Kidney (tissue), 14 donors: ENCODE data around the gene USP6NL. TPM values are rescaled to one million over a fixed set of nuclear protein-coding genes. Genes with fewer than 3 reads are reported as not detected.

Source experiments
- DNase-seq, 5 donors: peaks; one replicate each; pipeline ENCODE4 v3.0.0-alpha.2; 2013 to 2020
- FAIRE-seq: peaks from 2 replicates; lab custom pipeline; 2012; peaks lifted over from hg19 to GRCh38; lab: Jason Lieb, UNC
- H3K27ac ChIP-seq, 2 donors: one replicate each; pipeline ENCODE4 v1.7.0; 2013; ENCODE audit warnings: low read depth in 2 of 2, low read length in 2 of 2, inconsistent platforms in 1 of 2
- H3K27me3 ChIP-seq: one replicate; pipeline ENCODE4 v1.7.1; 2013; ENCODE audit warnings: low read length, inconsistent platforms; ENCODE audit not compliant: control insufficient read depth, insufficient read depth
- H3K36me3 ChIP-seq, 3 donors: one replicate each; pipeline versions ENCODE4 v1.7.0 to v1.7.1; 2013; ENCODE audit warnings: low read length in 3 of 3, control low read depth in 1 of 3, inconsistent platforms in 1 of 3; ENCODE audit not compliant: insufficient read depth in 3 of 3, control insufficient read depth in 2 of 3
- H3K4me1 ChIP-seq, 3 donors: one replicate each; pipeline versions ENCODE4 v1.7.0 to v1.7.1; 2013; ENCODE audit warnings: low read length in 3 of 3, inconsistent platforms in 1 of 3, low read depth in 1 of 3; ENCODE audit not compliant: control insufficient read depth in 2 of 3, insufficient read depth in 2 of 3
- H3K4me3 ChIP-seq, 3 donors: one replicate each; pipeline versions ENCODE4 v1.7.0 to v1.8.1; 2013; ENCODE audit warnings: low read length in 3 of 3, control low read depth in 1 of 3, inconsistent platforms in 1 of 3
- H3K9ac ChIP-seq, 3 donors: one replicate each; pipeline versions ENCODE4 v1.7.0 to v1.7.1; 2013; ENCODE audit warnings: low read length in 3 of 3, control low read depth in 1 of 3, inconsistent platforms in 1 of 3
- H3K9me3 ChIP-seq, 3 donors: one replicate each; pipeline versions ENCODE4 v1.7.0 to v1.7.1; 2013; ENCODE audit warnings: low read length in 3 of 3, control low read depth in 1 of 3, inconsistent platforms in 1 of 3; ENCODE audit not compliant: control insufficient read depth in 2 of 3, insufficient read depth in 1 of 3
- CTCF ChIP-seq: IDR thresholded peaks from 3 replicates; pipeline ENCODE4 v1.5.1; 2012; ENCODE audit warnings: mild to moderate bottlenecking, moderate library complexity, borderline replicate concordance; ENCODE audit not compliant: insufficient read depth; ENCODE audit errors: extremely low read depth
- intact Hi-C: fragments of 100-400 bp; cut with DNase I; formaldehyde crosslinking; loops from one replicate; pipeline ENCODE4 v1.11.1; 2022
- polyA plus RNA-seq: library from polyadenylated mRNA; stranded (reverse); fragments of 350-450 nt; fragmentation: Illumina TruSeq; extraction: RNeasy Lipid Tissue Mini Kit (QIAGEN cat#74804); gene quantifications from one replicate; pipeline ENCODE4 v1.2.3, GENCODE V29; 2014; ENCODE audit warnings: low read depth, low replicate concordance; ENCODE audit not compliant: insufficient read depth
- total RNA-seq: library from RNA; stranded (reverse); fragmentation: NEBNext Ultra II Directional; extraction: Animal tissue kit (Norgen Biotek cat#: 25700); gene quantifications from one replicate; pipeline ENCODE4 v1.2.1, GENCODE V29; 2021
- donor health status: control.
- donor health status: control.
- donor health status: control.
- donor health status: control.
- donor health status: control.
- donor health status: DM: yes; HTN: yes; CAD: no.
- donor health status: Normal renal cell carcinoma (clear cell type).

USP6NL gene
- total and polyA plus RNA-seq, 2 donors from 2014 or later: 4.5 to 17.7 TPM

DNA sequence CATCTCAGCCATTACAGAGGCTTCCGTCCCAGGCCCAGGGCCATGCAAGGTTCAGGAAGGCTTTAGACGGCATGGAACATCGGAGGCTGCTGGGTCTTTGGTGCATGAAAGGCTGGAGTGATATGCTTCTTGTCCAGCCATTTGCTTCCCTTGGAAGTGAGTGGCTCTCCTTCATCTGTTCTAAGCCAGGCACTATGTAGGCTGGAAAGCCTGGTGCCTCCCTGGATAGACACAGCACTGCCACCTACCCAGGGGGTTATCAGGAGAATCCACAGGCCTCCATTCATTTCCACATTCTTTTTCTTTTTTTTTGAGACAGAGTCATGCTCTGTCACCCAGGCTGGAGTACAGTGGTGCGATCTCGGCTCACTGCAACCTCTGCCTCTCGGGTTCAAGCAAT, 31.6 kb upstream of the USP6NL start:
- H3K36me3 ChIP-seq: no peaks in the 10 kb centered on the region
- FAIRE-seq (no peak), DNase-seq (no peak)
- intact Hi-C loops: no loop called here
- no peaks in the 10 kb centered on the region for H3K27me3 ChIP-seq
- no peak overlapping the region for H3K27ac ChIP-seq
- H3K4me1 ChIP-seq: no peaks in the 10 kb centered on the region
- no peak overlapping the region for H3K9ac ChIP-seq
- H3K9me3 ChIP-seq: no peaks in the 10 kb centered on the region
- H3K4me3 ChIP-seq: no peak overlapping the region
- TF ChIP-seq CTCF: no peak

DNA sequence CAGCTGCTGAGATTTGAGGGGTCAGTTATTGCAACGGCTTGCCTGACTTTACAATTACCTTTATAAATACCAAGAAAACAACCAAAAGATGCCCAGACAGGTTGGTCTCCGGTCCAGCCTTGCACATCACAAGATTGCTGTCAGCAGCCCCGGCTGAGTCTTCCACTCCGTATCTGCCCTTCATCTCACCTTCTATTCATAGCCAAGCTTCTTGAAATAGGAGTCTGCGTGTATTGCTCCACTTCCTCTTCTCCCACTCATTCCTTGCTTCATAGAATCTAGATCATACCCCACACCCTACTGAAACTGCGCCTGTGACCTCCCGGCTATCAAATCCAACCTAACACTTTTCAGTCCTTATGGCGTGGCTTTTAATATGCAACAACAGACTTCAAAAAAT, 31.1 kb upstream of the USP6NL start:
- Histone ChIP-seq H3K36me3 (no peaks in the 10 kb centered on the region), H3K27me3 (no peaks in the 10 kb centered on the region), H3K4me1 (no peaks in the 10 kb centered on the region), H3K27ac (no peak overlapping the region), H3K4me3 (no peak overlapping the region), H3K9me3 (no peaks in the 10 kb centered on the region), H3K9ac (no peak overlapping the region)
- DNase-seq: no peak
- intact Hi-C loops: no loop called here
- no peak for TF ChIP-seq CTCF
- FAIRE-seq: no peak

DNA sequence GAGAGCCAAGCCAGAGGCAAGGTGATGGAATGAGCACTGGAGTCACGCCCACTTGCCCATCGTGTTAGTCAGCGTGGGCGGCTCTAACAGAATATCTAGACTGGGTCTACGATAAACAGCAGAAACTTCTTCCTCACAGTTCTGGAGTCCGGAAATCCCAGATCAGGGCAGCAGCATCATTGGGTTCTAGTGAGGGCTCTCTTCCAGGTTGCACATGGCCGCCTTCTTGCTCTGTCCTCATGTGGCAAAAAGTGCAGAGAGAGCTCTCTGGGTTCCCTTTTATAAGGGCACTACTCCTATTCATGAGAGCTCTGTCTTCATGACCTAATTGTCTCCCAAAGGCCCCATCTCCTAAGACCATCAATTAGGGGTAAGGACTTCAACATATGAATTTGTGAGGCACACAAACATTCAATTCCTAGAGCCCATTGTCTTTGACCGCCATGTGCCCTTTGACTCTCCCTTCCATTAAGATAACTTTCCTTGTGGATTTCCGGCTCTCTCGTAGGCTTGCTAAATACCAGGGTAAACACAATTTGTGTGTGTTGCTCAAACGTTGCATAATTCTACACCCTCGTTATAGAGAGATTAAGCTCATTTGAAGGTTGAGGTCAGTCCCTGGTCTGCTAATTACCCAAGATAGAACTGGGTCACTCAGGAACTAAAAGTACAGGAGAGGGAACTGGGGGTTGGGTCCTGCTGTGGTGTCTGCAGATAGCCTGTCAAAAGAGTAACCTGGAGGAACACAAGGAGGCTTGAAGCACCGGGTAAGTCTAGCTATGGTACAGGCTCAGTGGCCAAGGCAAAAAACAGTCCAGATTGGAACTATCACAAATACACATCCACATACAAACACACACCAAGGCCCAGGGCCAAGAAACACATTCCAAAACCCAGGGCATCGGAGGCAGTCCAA, 28.7 kb upstream of the USP6NL start:
- Histone ChIP-seq H3K9ac (no peak overlapping the region), H3K27me3 (no peaks in the 10 kb centered on the region), H3K9me3 (no peaks in the 10 kb centered on the region), H3K4me1 (no peaks in the 10 kb centered on the region), H3K4me3 (no peak overlapping the region), H3K36me3 (no peaks in the 10 kb centered on the region), H3K27ac (no peak overlapping the region)
- intact Hi-C loops: no loop called here
- no peak for FAIRE-seq
- DNase-seq: no peak
- no peak for TF ChIP-seq CTCF

GRCh38 chr10:11639362-11639761, 27.9 kb upstream of the USP6NL start:
- Histone ChIP-seq H3K9me3 (no peaks in the 10 kb centered on the region), H3K27ac (no peak overlapping the region), H3K36me3 (no peaks in the 10 kb centered on the region), H3K27me3 (no peaks in the 10 kb centered on the region), H3K9ac (no peak overlapping the region), H3K4me1 (no peaks in the 10 kb centered on the region), H3K4me3 (no peak overlapping the region)
- intact Hi-C loops: no loop called here
- no peak for FAIRE-seq
- DNase-seq: no peak
- no peak for TF ChIP-seq CTCF
